PC-9 (cell line): Measurements from ENCODE around the gene NELL1.

Experiments
- CTCF ChIP-seq: fragments of 200-600 bp; sonication (generic); conservative IDR thresholded peaks from 2 replicates; pipeline ENCODE4 v1.6.1; 2017; ENCODE audit warnings: mixed run types, antibody characterized with exemption, mild to moderate bottlenecking, moderate library complexity
- EZH2 ChIP-seq: fragments of 200-600 bp; sonication (generic); IDR thresholded peaks from 2 replicates; pipeline ENCODE4 v1.8.0; 2017; ENCODE audit warnings: antibody characterized with exemption, low read depth

- TF ChIP-seq CTCF (no peak), EZH2 (no peak)
Measured at GRCh38 chr11:21529187-21529586, 859.8 kb downstream of the NELL1 start.
